ENCODE measurements around the gene AQP5.

Gene AQP5

DNA sequence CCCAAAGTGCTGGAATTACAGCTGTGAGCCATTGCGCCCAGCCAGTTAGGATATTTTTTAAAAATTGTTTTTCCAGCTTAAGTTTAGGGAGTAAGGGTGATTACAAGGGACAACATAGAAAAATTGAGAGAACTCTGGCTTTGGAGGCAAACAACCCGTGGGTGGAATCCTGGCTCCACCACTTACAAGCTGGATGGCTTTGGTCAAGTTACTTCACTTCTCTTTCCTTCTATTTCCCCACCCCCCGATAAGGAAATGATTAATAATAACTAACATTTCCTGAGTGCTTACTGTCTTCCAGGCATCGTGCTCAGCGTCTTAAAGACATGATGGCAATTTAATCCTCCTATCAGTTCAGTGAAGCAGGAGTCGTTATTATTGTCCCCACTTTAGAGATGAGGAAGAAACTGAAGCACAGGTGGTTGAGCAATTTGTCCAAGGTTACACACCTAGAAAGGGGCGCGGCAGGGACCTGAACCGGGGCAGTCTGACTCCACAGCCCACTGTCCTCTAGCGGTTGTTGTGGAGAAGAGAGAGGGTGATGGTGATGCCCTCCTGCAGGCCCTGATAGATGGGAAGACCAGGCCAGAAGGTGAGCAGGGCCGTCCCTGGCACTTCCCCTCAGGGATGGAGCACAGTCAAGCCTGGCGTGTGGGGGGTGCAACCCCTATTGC is 41.3 kb upstream of the AQP5 start:
- no peak for TF ChIP-seq CTCF (IDR thresholded peaks at IDR 0.05; ENCODE audit: control insufficient read depth, insufficient read depth, low read depth, low read length, missing control alignments)
- H3K4me3 ChIP-seq (ENCODE audit: control insufficient read depth, low read depth, low read length) = no peak overlapping the region
- DNase-seq (ENCODE audit: low read depth) = no peak

- TF ChIP-seq CTCF (IDR thresholded peaks at IDR 0.05; ENCODE audit: control insufficient read depth, insufficient read depth, low read depth, low read length, missing control alignments) = no peak
- no peak for DNase-seq (ENCODE audit: low read depth)
- no peak overlapping the region for H3K4me3 ChIP-seq (ENCODE audit: control insufficient read depth, low read depth, low read length)
These were observed 40.8 kb upstream of the AQP5 start for GRCh38 chr12:49920915-49921286.

DNA sequence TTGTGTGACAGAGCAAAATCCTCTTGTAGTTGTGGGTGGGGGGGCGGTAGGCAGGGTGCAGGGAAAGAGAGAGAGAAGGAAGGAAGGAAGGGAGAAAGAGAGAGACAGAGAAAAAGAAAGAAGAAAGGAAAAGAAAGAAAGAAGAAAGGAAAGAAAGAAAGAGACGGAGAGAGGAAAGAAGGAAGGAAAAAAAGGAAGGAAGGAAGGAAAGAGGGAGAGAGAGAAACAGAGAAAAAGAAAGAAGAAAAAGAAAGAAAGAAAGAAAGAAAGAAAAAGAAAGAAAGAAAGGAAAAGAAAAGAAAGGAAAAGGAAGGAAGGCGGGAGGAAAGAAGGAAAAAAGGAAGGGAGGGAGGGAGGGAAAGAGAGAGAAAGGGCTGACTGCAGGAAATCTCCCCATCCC is 40.4 kb upstream of the AQP5 start:
- no peak for DNase-seq (ENCODE audit: low read depth)
- TF ChIP-seq CTCF (IDR thresholded peaks at IDR 0.05; ENCODE audit: control insufficient read depth, insufficient read depth, low read depth, low read length, missing control alignments) = no peak
- H3K4me3 ChIP-seq (ENCODE audit: control insufficient read depth, low read depth, low read length) = no peak overlapping the region

GRCh38 chr12:49921936-49922335 is 39.7 kb upstream of the AQP5 start:
- no peak for TF ChIP-seq CTCF (IDR thresholded peaks at IDR 0.05; ENCODE audit: control insufficient read depth, insufficient read depth, low read depth, low read length, missing control alignments)
- no peak for DNase-seq (ENCODE audit: low read depth)
- no peak overlapping the region for H3K4me3 ChIP-seq (ENCODE audit: control insufficient read depth, low read depth, low read length)

- DNase-seq (ENCODE audit: low read depth) = no peak
- no peak overlapping the region for H3K4me3 ChIP-seq (ENCODE audit: control insufficient read depth, low read depth, low read length)
- TF ChIP-seq CTCF (IDR thresholded peaks at IDR 0.05; ENCODE audit: control insufficient read depth, insufficient read depth, low read depth, low read length, missing control alignments) = no peak
These were observed 39.2 kb upstream of the AQP5 start for GRCh38 chr12:49922349-49923034.

- DNase-seq (ENCODE audit: low read depth) = no peak
- H3K4me3 ChIP-seq (ENCODE audit: control insufficient read depth, low read depth, low read length) = no peak overlapping the region
- TF ChIP-seq CTCF (IDR thresholded peaks at IDR 0.05; ENCODE audit: control insufficient read depth, insufficient read depth, low read depth, low read length, missing control alignments) = no peak
These were observed 38.5 kb upstream of the AQP5 start for GRCh38 chr12:49923035-49923644.

Data from AG09309 (cell line).